HCT116 (cell line): ENCODE results near the gene PSMD4. TPM values are rescaled to one million over a fixed set of nuclear protein-coding genes. Genes with fewer than 3 reads are reported as not detected.

ENCODE experiments used
- ATAC-seq: fragments of 200-7000 bp; cut with Tn5 transposase; 2 replicates; pipeline ENCODE4 v1.9.1; 2020; ENCODE audit warnings: mild to moderate bottlenecking, moderate library complexity
- BruUV-seq: library from RNA; stranded (reverse); fragments of 400-500 nt; replicated peaks from 2 replicates; lab custom pipeline; 2021; lab: Mats Ljungman, UMichigan
- CTCF ChIA-PET: fragments of 300-600 bp; sonication (Branson Sonifier 250); formaldehyde crosslinking; loops from one replicate; lab custom pipeline; 2021; ENCODE audit warnings: antibody characterized with exemption; lab: Charles Lee
- POLR2A ChIA-PET: fragments of 300-600, 350-600 bp; sonication (Branson Sonifier 250); formaldehyde crosslinking; loops from one replicate; lab custom pipeline; 2021; ENCODE audit warnings: antibody characterized with exemption; lab: Charles Lee
- RAD21 ChIA-PET, 2 experiments: fragments of 300-600 bp; sonication (Branson Sonifier 250); formaldehyde crosslinking; loops; one replicate each; lab custom pipeline; 2023; ENCODE audit warnings: low total read pairs in 2 of 2; ENCODE audit not compliant: uncharacterized antibody in 2 of 2, unreplicated experiment in 2 of 2, low non-redundant PET in 1 of 2; lab: Charles Lee
- DNase-seq: peaks from one replicate; pipeline ENCODE4 v3.0.0-alpha.2; 2010; ENCODE audit warnings: low read depth, low spot score
- H2AFZ ChIP-seq: fragments of 200-600 bp; shearing (Covaris generic), sonication (generic); 2 replicates; pipeline ENCODE4 v1.6.1; 2017; ENCODE audit warnings: low read depth, mixed run types, mixed read lengths, antibody characterized with exemption, low read length; ENCODE audit not compliant: poor library complexity, severe bottlenecking
- H3K27ac ChIP-seq: 2 replicates; pipeline ENCODE4 v1.5.1; 2012; ENCODE audit warnings: low read depth, low read length
- H3K27me3 ChIP-seq: fragments of 200-600 bp; sonication (generic); 2 replicates; pipeline ENCODE4 v1.6.1; 2016; ENCODE audit warnings: mixed run types, low read length, mixed read lengths; ENCODE audit not compliant: insufficient read depth
- H3K36me3 ChIP-seq, 2 experiments: fragments of 200-500 bp in 1 of 2; fragments of 200-600 bp in 1 of 2; sonication (Bioruptor generic) in 1 of 2; sonication (generic) in 1 of 2; 2 replicates each; pipeline versions ENCODE4 v1.5.1 to v1.6.1; 2014 to 2016; ENCODE audit warnings: low read length in 2 of 2, inconsistent platforms in 1 of 2, mixed read lengths in 1 of 2, mixed run types in 1 of 2; ENCODE audit not compliant: insufficient read depth in 2 of 2, control insufficient read depth in 1 of 2
- H3K4me1 ChIP-seq, 2 experiments: fragments of 200-600 bp in 1 of 2; sonication (generic) in 1 of 2; 2 replicates each; pipeline versions ENCODE4 v1.5.1 to v1.6.1; 2012 to 2017; ENCODE audit warnings: low read length in 2 of 2, inconsistent platforms in 1 of 2, mild to moderate bottlenecking in 1 of 2, mixed read lengths in 1 of 2, mixed run types in 1 of 2, moderate library complexity in 1 of 2; ENCODE audit not compliant: insufficient read depth in 2 of 2, control insufficient read depth in 1 of 2
- H3K4me2 ChIP-seq: fragments of 200-600 bp; sonication (generic); 2 replicates; pipeline ENCODE4 v1.6.1; 2017; ENCODE audit warnings: mixed run types, low read length, mixed read lengths
- H3K4me3 ChIP-seq, 2 experiments: fragments of 200-600 bp in 1 of 2; sonication (generic) in 1 of 2; replicated peaks in 1 of 2; 2 replicates each; pipeline ENCODE4 v1.5.1; 2011 to 2016; ENCODE audit warnings: low read length in 2 of 2, control low read depth in 1 of 2, low read depth in 1 of 2, mild to moderate bottlenecking in 1 of 2, mixed read lengths in 1 of 2, mixed run types in 1 of 2
- H3K79me2 ChIP-seq: fragments of 200-600 bp; sonication (generic); 2 replicates; pipeline ENCODE4 v1.6.1; 2017; ENCODE audit warnings: mild to moderate bottlenecking, mixed run types, low read length, moderate library complexity, mixed read lengths; ENCODE audit not compliant: insufficient read depth
- H3K9ac ChIP-seq: fragments of 200-600 bp; sonication (generic); 2 replicates; pipeline ENCODE4 v1.6.1; 2016; ENCODE audit warnings: low read length, mixed read lengths
- H3K9me2 ChIP-seq: fragments of 200-600 bp; sonication (generic), shearing (Covaris generic); 2 replicates; pipeline ENCODE4 v1.6.1; 2017; ENCODE audit warnings: mixed run types, mild to moderate bottlenecking, moderate library complexity; ENCODE audit not compliant: insufficient read depth
- H3K9me3 ChIP-seq, 2 experiments: fragments of 200-500 bp in 1 of 2; fragments of 200-600 bp in 1 of 2; sonication (Bioruptor generic) in 1 of 2; sonication (generic) in 1 of 2; 2 replicates each; pipeline ENCODE4 v1.6.1; 2014 to 2017; ENCODE audit warnings: low read length in 2 of 2, mixed read lengths in 2 of 2, inconsistent platforms in 1 of 2, low read depth in 1 of 2, mild to moderate bottlenecking in 1 of 2, mixed run types in 1 of 2, moderate library complexity in 1 of 2; ENCODE audit not compliant: control insufficient read depth in 1 of 2, insufficient read depth in 1 of 2
- H4K20me1 ChIP-seq: fragments of 200-600 bp; sonication (generic), shearing (Covaris generic); 2 replicates; pipeline ENCODE4 v1.6.1; 2017; ENCODE audit warnings: mixed run types, mild to moderate bottlenecking, moderate library complexity; ENCODE audit not compliant: insufficient read depth
- CTCF ChIP-seq, 3 experiments: fragments of 200-600 bp in 1 of 3; sonication (generic) in 1 of 3; IDR thresholded peaks in 2 of 3; conservative IDR thresholded peaks in 1 of 3; 2 replicates each; pipeline ENCODE4 v1.5.1; 2012 to 2017; ENCODE audit warnings: low read depth in 2 of 3, low read length in 2 of 3, antibody characterized with exemption in 1 of 3, borderline replicate concordance in 1 of 3, control low read depth in 1 of 3, mild to moderate bottlenecking in 1 of 3, mixed read lengths in 1 of 3, mixed run types in 1 of 3, moderate library complexity in 1 of 3; ENCODE audit not compliant: insufficient read depth in 1 of 3
- EZH2 ChIP-seq: fragments of 200-600 bp; sonication (generic); IDR thresholded peaks from 2 replicates; pipeline ENCODE4 v1.6.1; 2017; ENCODE audit warnings: antibody characterized with exemption, mixed run types
- EZH2phosphoT487 ChIP-seq: fragments of 200-600 bp; IDR thresholded peaks from 2 replicates; pipeline ENCODE4 v1.6.1; 2018; ENCODE audit warnings: antibody characterized with exemption, borderline replicate concordance
- SP1 ChIP-seq: IDR thresholded peaks from 2 replicates; pipeline ENCODE4 v1.6.1; 2012; ENCODE audit warnings: low read depth
- TCF7L2 ChIP-seq: IDR thresholded peaks from 2 replicates; pipeline ENCODE4 v1.7.0; 2011; ENCODE audit warnings: borderline replicate concordance, inconsistent platforms; ENCODE audit not compliant: insufficient read depth, insufficient read length; ENCODE audit errors: extremely low read depth
- ZNF274 ChIP-seq: fragments of 200-500 bp; sonication (Bioruptor generic); IDR thresholded peaks from 2 replicates; pipeline ENCODE4 v1.6.1; 2014; ENCODE audit warnings: mild to moderate bottlenecking, low read depth, low read length, inconsistent platforms
- intact Hi-C: fragments of 100-400 bp; cut with micrococcal nuclease; formaldehyde crosslinking; loops from 2 replicates; pipeline ENCODE4 v1.10.0; 2022
- total RNA-seq: library from RNA; stranded (reverse); gene quantifications from one replicate; pipeline ENCODE4 v1.2.1, GENCODE V29; 2021; ENCODE audit not compliant: unreplicated experiment

Gene PSMD4
- total RNA-seq, 1 experiment from 2014 or later, result 225 TPM

GRCh38 chr1:151292207-151293030 is 37.9 kb downstream of the PSMD4 start:
- no peaks in the 10 kb centered on the region for H3K9me2 ChIP-seq

More at GRCh38 chr1:151292207-151293030, 37.9 kb downstream of the PSMD4 start:
- H3K4me2 ChIP-seq, result no peak overlapping the region
- no peak overlapping the region for H3K27ac ChIP-seq
- H3K79me2 ChIP-seq, result no peaks in the 10 kb centered on the region
- DNase-seq (no peak), ATAC-seq (peak; percentile 45)
- RAD21 ChIA-PET, result interaction anchor here in 1 of 2 experiments (0.6 kb wide), 1 partner anchor 35 kb away, joined by 3 read pairs; the partner anchor contains the start of gene PI4KB
- TSS peak; percentile 16 for BruUV-seq
- H2AFZ ChIP-seq, result no peak overlapping the region
- H3K36me3 ChIP-seq, result peaks cover 4 to 15% of the 10 kb centered on the region in 2 experiments; a peak in 2 of 4 replicates
- intact Hi-C loops, result no loop called here
- H3K27me3 ChIP-seq, result no peaks in the 10 kb centered on the region
- POLR2A ChIA-PET, result interaction anchor here (0.9 to 1.7 kb wide), 2 partner anchors 10 to 18 kb away, joined by 3 to 7 read pairs; partner anchors contain the start of gene ZNF687
- H3K9ac ChIP-seq, result no peak overlapping the region
- no peaks in the 10 kb centered on the region for H3K9me3 ChIP-seq
- no peaks in the 10 kb centered on the region for H3K4me1 ChIP-seq
- H3K4me3 ChIP-seq, result no peak overlapping the region
- 0 out of 6 replicates have a peak, but pooled peaks of 2 of the 3 experiments have one; percentile 3 to 13 for TF ChIP-seq CTCF (IDR thresholded peaks at IDR 0.05 in 2 of 3, conservative IDR thresholded peaks at IDR 0.05 in 1 of 3; ENCODE audit: borderline replicate concordance in 1 of 3, insufficient read depth in 1 of 3, low read depth in 2 of 3, low read length in 2 of 3)
- no peak for TF ChIP-seq EZH2phosphoT487
- TF ChIP-seq ZNF274, result no peak
- no peak for TF ChIP-seq EZH2
- no peak for TF ChIP-seq SP1
- no peak for TF ChIP-seq TCF7L2
- CTCF ChIA-PET, result interaction anchor here (1.3 kb wide), 1 partner anchor 9 kb away, joined by 7 read pairs; no protein-coding TSS in a partner anchor
- H4K20me1 ChIP-seq, result no peaks in the 10 kb centered on the region
